ENCODE results near the gene ADCY4. TPM values are rescaled to one million over a fixed set of nuclear protein-coding genes. Genes with fewer than 3 reads are reported as not detected.
A peak's percentile ranks its signal among the peaks of the same experiment; 100 is the strongest.

Gene ADCY4
- total and polyA plus RNA-seq, 2 of the 13 experiments (the other 11 are each of a cell fraction or from before 2014, with no cell fraction given) = 0.03 TPM; not detected in 1

DNA sequence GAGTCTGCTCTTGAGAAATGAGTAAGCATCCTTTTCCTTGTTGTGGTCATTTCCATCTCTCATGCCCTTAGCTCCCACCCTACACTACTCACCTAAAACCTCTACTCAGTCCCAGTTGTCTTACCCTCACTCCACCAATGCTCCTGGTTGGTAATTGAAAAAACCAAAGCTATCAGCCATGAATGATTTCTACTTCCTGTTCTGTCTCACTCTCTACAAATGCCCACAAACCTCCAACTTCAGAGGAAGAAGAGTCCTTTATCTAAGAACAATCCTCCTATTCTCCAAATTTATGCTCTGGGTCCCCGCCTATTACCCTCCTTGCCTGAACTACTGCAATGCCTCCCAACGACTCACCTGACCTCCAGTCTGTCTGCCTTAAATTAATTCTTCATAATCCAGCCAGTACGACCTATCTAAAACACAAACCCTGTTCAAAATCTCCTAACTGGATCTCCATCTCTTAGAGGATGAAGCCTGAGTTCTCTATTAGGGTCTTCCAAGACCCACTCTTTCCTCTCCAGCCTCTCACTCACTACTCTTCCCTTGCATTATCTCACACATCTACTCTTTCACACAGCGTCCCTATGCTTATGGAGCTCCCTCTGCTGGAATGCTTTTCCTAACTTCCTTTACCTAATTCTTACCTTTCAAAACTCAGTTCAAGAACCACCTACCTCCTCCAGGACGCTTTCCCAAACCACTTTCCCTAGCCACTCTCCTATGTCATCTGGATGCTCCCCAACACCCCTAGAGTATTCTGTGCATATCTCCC, 37.5 kb downstream of the ADCY4 start (continued):
- TF ChIP-seq, protein P1, sequence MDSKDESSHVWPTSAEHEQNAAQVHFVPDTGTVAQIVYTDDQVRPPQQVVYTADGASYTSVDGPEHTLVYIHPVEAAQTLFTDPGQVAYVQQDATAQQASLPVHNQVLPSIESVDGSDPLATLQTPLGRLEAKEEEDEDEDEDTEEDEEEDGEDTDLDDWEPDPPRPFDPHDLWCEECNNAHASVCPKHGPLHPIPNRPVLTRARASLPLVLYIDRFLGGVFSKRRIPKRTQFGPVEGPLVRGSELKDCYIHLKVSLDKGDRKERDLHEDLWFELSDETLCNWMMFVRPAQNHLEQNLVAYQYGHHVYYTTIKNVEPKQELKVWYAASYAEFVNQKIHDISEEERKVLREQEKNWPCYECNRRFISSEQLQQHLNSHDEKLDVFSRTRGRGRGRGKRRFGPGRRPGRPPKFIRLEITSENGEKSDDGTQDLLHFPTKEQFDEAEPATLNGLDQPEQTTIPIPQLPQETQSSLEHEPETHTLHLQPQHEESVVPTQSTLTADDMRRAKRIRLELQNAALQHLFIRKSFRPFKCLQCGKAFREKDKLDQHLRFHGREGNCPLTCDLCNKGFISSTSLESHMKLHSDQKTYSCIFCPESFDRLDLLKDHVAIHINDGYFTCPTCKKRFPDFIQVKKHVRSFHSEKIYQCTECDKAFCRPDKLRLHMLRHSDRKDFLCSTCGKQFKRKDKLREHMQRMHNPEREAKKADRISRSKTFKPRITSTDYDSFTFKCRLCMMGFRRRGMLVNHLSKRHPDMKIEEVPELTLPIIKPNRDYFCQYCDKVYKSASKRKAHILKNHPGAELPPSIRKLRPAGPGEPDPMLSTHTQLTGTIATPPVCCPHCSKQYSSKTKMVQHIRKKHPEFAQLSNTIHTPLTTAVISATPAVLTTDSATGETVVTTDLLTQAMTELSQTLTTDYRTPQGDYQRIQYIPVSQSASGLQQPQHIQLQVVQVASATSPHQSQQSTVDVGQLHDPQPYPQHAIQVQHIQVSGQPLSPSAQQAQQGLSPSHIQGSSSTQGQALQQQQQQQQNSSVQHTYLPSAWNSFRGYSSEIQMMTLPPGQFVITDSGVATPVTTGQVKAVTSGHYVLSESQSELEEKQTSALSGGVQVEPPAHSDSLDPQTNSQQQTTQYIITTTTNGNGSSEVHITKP (CRISPR knock-in tag; IDR thresholded peaks at IDR 0.05; ENCODE audit: low read depth) = no peak
- TF ChIP-seq KAT2B (IDR thresholded peaks at IDR 0.05; ENCODE audit: borderline replicate concordance, low read depth, low read length) (no peak), ZNF441 (CRISPR knock-in tag; IDR thresholded peaks at IDR 0.05; ENCODE audit: borderline replicate concordance) (peak; percentile 18; the same call in 1 of the 2 replicates), AGO1 (IDR thresholded peaks at IDR 0.05; ENCODE audit: low read depth, low read length, poor library complexity, severe bottlenecking) (no peak), ZFP41 (CRISPR knock-in tag; IDR thresholded peaks at IDR 0.05; ENCODE audit: borderline replicate concordance) (no peak), MED1 (CRISPR knock-in tag; IDR thresholded peaks at IDR 0.05) (peak; percentile 36; the same call in 1 of the 2 replicates), KDM2A (CRISPR knock-in tag; IDR thresholded peaks at IDR 0.05; ENCODE audit: borderline replicate concordance, low read depth) (no peak), RBAK (CRISPR knock-in tag; IDR thresholded peaks at IDR 0.05) (no peak), AKAP8 (CRISPR knock-in tag; IDR thresholded peaks at IDR 0.05) (no peak), ZNF567 (CRISPR knock-in tag; IDR thresholded peaks at IDR 0.05; ENCODE audit: borderline replicate concordance) (peak; percentile 30; the same call in 1 of the 2 replicates), MED13 (CRISPR knock-in tag; IDR thresholded peaks at IDR 0.05) (no peak), CBX5 (CRISPR knock-in tag; IDR thresholded peaks at IDR 0.05; ENCODE audit: borderline replicate concordance) (peak; percentile 46; the same call in 1 of the 2 replicates), SIN3B (IDR thresholded peaks at IDR 0.05; ENCODE audit: low read length) (no peak), PRPF4 (IDR thresholded peaks at IDR 0.05; ENCODE audit: low read depth, low read length, poor library complexity, severe bottlenecking) (no peak), ZUFSP (CRISPR knock-in tag; IDR thresholded peaks at IDR 0.05; ENCODE audit: borderline replicate concordance) (no peak), NFRKB (IDR thresholded peaks at IDR 0.05) (no peak)
- TF ChIP-seq, protein P2, sequence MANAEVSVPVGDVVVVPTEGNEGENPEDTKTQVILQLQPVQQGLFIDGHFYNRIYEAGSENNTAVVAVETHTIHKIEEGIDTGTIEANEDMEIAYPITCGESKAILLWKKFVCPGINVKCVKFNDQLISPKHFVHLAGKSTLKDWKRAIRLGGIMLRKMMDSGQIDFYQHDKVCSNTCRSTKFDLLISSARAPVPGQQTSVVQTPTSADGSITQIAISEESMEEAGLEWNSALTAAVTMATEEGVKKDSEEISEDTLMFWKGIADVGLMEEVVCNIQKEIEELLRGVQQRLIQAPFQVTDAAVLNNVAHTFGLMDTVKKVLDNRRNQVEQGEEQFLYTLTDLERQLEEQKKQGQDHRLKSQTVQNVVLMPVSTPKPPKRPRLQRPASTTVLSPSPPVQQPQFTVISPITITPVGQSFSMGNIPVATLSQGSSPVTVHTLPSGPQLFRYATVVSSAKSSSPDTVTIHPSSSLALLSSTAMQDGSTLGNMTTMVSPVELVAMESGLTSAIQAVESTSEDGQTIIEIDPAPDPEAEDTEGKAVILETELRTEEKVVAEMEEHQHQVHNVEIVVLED (CRISPR knock-in tag; IDR thresholded peaks at IDR 0.05; ENCODE audit: borderline replicate concordance) = 0 out of 2 replicates have a peak, but pooled peaks have one; percentile 15
- TF ChIP-seq, protein P3, sequence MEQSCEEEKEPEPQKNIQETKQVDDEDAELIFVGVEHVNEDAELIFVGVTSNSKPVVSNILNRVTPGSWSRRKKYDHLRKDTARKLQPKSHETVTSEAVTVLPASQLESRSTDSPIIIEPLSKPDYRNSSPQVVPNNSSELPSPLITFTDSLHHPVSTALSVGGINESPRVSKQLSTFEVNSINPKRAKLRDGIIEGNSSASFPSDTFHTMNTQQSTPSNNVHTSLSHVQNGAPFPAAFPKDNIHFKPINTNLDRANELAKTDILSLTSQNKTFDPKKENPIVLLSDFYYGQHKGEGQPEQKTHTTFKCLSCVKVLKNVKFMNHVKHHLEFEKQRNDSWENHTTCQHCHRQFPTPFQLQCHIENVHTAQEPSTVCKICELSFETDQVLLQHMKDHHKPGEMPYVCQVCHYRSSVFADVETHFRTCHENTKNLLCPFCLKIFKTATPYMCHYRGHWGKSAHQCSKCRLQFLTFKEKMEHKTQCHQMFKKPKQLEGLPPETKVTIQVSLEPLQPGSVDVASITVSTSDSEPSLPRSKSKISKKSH (CRISPR knock-in tag; IDR thresholded peaks at IDR 0.05; ENCODE audit: borderline replicate concordance) = no peak

Data from HepG2 (cell line).